Upper lobe of right lung (tissue), 1 donor: ENCODE results near the gene ATXN7L3. TPM values are rescaled to one million over a fixed set of nuclear protein-coding genes. Genes with fewer than 3 reads are reported as not detected.

ENCODE experiments used
- ATAC-seq: fragments of 200-7000 bp; cut with Tn5 transposase; one replicate; pipeline ENCODE4 v1.9.1; 2020; ENCODE audit warnings: mild to moderate bottlenecking, moderate library complexity
- DNase-seq: peaks from one replicate; pipeline ENCODE4 v3.0.0-alpha.2; 2020
- H3K27ac ChIP-seq: fragments of 200-600 bp; one replicate; pipeline ENCODE4 v1.8.0; 2022
- H3K27me3 ChIP-seq: fragments of 200-600 bp; one replicate; pipeline ENCODE4 v1.8.0; 2022; ENCODE audit warnings: mild to moderate bottlenecking
- H3K36me3 ChIP-seq: fragments of 200-600 bp; one replicate; pipeline ENCODE4 v1.8.0; 2022
- H3K4me1 ChIP-seq: fragments of 200-600 bp; one replicate; pipeline ENCODE4 v1.8.0; 2022
- H3K4me3 ChIP-seq: fragments of 200-600 bp; one replicate; pipeline ENCODE4 v1.8.0; 2022; ENCODE audit warnings: mild to moderate bottlenecking
- H3K9me3 ChIP-seq: fragments of 200-600 bp; one replicate; pipeline ENCODE4 v1.8.0; 2022
- intact Hi-C: fragments of 100-400 bp; cut with DNase I; formaldehyde crosslinking; loops from one replicate; pipeline ENCODE4 v1.11.0; 2022
- total RNA-seq: library from RNA; stranded (reverse); fragmentation: NEBNext Ultra II Directional; extraction: Animal tissue kit (Norgen Biotek cat#: 25700); gene quantifications from one replicate; pipeline ENCODE4 v1.2.1, GENCODE V29; 2021
- TF ChIP-seq, protein P1 (sequence below): fragments of 200-600 bp; IDR thresholded peaks from one replicate; pipeline ENCODE4 v1.8.0; 2022; ENCODE audit warnings: antibody characterized with exemption
- donor health status: DM: no; HTN: yes; CAD: no; lungs with severe emphysema.

Gene ATXN7L3
- total RNA-seq, 1 donor from 2014 or later = 65.0 TPM

- no peaks in the 10 kb centered on the region for H3K4me1 ChIP-seq
- no peaks in the 10 kb centered on the region for H3K36me3 ChIP-seq
- intact Hi-C loops = no loop called here
- no peak for DNase-seq
- H3K27me3 ChIP-seq = no peaks in the 10 kb centered on the region
- ATAC-seq = no peak
- no peak overlapping the region for H3K4me3 ChIP-seq
- H3K9me3 ChIP-seq = no peaks in the 10 kb centered on the region
- TF ChIP-seq, protein P1, sequence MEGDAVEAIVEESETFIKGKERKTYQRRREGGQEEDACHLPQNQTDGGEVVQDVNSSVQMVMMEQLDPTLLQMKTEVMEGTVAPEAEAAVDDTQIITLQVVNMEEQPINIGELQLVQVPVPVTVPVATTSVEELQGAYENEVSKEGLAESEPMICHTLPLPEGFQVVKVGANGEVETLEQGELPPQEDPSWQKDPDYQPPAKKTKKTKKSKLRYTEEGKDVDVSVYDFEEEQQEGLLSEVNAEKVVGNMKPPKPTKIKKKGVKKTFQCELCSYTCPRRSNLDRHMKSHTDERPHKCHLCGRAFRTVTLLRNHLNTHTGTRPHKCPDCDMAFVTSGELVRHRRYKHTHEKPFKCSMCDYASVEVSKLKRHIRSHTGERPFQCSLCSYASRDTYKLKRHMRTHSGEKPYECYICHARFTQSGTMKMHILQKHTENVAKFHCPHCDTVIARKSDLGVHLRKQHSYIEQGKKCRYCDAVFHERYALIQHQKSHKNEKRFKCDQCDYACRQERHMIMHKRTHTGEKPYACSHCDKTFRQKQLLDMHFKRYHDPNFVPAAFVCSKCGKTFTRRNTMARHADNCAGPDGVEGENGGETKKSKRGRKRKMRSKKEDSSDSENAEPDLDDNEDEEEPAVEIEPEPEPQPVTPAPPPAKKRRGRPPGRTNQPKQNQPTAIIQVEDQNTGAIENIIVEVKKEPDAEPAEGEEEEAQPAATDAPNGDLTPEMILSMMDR = no peak
- no peak overlapping the region for H3K27ac ChIP-seq
Observed at GRCh38 chr17:44236444-44236991, 36.8 kb upstream of the ATXN7L3 start.

DNA sequence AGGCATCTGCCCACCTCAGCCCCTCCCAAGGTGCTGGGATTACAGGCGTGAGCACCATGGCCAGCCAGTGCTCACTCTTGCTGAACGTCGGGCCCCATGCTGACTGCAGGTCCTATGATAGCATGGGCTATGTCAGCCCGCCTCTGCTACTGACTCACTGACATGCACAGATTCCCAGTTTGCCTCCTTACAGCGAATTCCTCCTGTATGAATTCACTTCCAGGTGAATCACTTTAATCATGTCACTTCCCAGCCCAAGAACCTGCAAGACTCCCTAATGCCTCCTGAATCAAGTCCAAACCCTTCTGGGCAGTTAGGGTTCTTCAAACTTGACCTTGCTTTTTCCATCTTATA lies 35.9 kb upstream of the ATXN7L3 start:
- no peak overlapping the region for H3K27ac ChIP-seq
- no peaks in the 10 kb centered on the region for H3K36me3 ChIP-seq
- TF ChIP-seq, protein P1 = no peak
- H3K27me3 ChIP-seq = no peaks in the 10 kb centered on the region
- intact Hi-C loops = no loop called here
- ATAC-seq (no peak), DNase-seq (no peak)
- no peak overlapping the region for H3K4me3 ChIP-seq
- H3K9me3 ChIP-seq = no peaks in the 10 kb centered on the region
- H3K4me1 ChIP-seq = no peaks in the 10 kb centered on the region

- TF ChIP-seq, protein P1 = no peak
- Histone ChIP-seq H3K4me3 (no peak overlapping the region), H3K4me1 (no peaks in the 10 kb centered on the region), H3K9me3 (no peaks in the 10 kb centered on the region), H3K27me3 (no peaks in the 10 kb centered on the region), H3K27ac (no peak overlapping the region), H3K36me3 (no peaks in the 10 kb centered on the region)
- DNase-seq (no peak), ATAC-seq (no peak)
- intact Hi-C loops = no loop called here
Observed at GRCh38 chr17:44233582-44233981, 33.9 kb upstream of the ATXN7L3 start.

DNA sequence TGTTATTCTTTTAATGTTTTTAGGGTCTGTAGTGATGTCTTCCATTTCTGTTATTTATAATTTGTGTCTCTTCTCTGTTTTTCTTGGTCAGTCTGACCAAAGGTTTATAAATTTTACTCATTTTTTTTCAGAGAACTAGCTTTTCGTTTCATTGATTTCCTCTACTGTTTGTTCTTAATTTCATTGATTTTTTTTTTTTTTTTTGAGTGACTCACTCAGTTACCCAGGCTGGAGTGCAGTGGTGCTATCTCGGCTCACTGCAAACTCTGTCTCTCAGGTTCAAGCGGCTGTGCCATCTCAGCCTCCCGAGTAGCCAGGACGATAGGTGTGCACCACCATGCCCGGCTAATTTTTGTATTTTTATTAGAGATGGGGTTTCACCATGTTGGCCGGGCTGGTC lies 32.4 kb upstream of the ATXN7L3 start:
- Histone ChIP-seq H3K9me3 (no peaks in the 10 kb centered on the region), H3K4me1 (no peaks in the 10 kb centered on the region), H3K27me3 (no peaks in the 10 kb centered on the region), H3K27ac (no peak overlapping the region), H3K36me3 (no peaks in the 10 kb centered on the region), H3K4me3 (no peak overlapping the region)
- no peak for ATAC-seq
- intact Hi-C loops = no loop called here
- TF ChIP-seq, protein P1 = no peak
- DNase-seq = no peak

DNA sequence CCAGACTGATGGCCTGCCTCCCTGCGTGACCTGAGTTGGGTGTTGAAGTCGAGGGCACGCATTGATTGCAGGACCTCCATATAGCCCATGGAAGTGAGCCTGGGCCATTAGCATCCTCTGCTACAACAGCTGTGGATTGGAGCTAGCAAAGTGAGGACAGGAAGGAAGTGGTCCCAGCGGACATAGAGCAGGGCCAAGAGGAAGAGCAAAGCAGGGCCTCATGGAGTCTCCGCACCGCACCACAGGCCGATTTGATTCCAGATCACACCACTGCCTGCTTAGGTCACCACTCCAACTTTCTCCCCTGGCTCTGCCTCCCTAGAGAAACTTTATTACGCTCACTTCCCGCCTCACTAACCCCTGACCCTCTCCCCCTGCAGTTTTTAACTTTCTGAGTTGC lies 30.5 kb upstream of the ATXN7L3 start:
- no peaks in the 10 kb centered on the region for H3K36me3 ChIP-seq
- no peak for ATAC-seq
- H3K27me3 ChIP-seq = no peaks in the 10 kb centered on the region
- H3K27ac ChIP-seq = no peak overlapping the region
- no peak for DNase-seq
- TF ChIP-seq, protein P1 = no peak
- H3K4me1 ChIP-seq = no peaks in the 10 kb centered on the region
- intact Hi-C loops = no loop called here
- no peaks in the 10 kb centered on the region for H3K9me3 ChIP-seq
- no peak overlapping the region for H3K4me3 ChIP-seq

GRCh38 chr17:44229090-44229489 lies 29.4 kb upstream of the ATXN7L3 start:
- ATAC-seq (no peak), DNase-seq (no peak)
- Histone ChIP-seq H3K4me3 (no peak overlapping the region), H3K9me3 (no peaks in the 10 kb centered on the region), H3K27ac (no peak overlapping the region), H3K36me3 (no peaks in the 10 kb centered on the region), H3K4me1 (no peaks in the 10 kb centered on the region), H3K27me3 (no peaks in the 10 kb centered on the region)
- TF ChIP-seq, protein P1 = no peak
- intact Hi-C loops = no loop called here
